ENCODE results near the gene PARS2.

GRCh38 chr1:54795356-54795665 lies 31.0 kb upstream of the PARS2 start:
- TF ChIP-seq CTCF (IDR thresholded peaks at IDR 0.05): no peak
- TF ChIP-seq POLR2A (IDR thresholded peaks at IDR 0.05): no peak
- no peak for TF ChIP-seq POLR2AphosphoS5 (IDR thresholded peaks at IDR 0.05)

Data from breast epithelium (tissue), 3 donors.